Hematopoietic multipotent progenitor cell (in vitro differentiated cells): Measurements from ENCODE around the gene IL17F. TPM values are rescaled to one million over a fixed set of nuclear protein-coding genes. Genes with fewer than 3 reads are reported as not detected.

Experiments
- DNase-seq, 3 donors: peaks; one replicate each; pipeline ENCODE4 v3.0.0-alpha.2; 2011 to 2015; ENCODE audit warnings: low read depth in 2 of 3, low spot score in 2 of 3
- total RNA-seq: library from RNA; depleted of rRNA; stranded (reverse); fragments of >200 nt; gene quantifications from one replicate; pipeline ENCODE4 v1.2.3, GENCODE V29; 2012

IL17F gene
- total RNA-seq, 1 donor, result not detected

- DNase-seq, result no peak
These were observed 48.4 kb downstream of the IL17F start for GRCh38 chr6:52195886-52196285.

GRCh38 chr6:52191824-52192223, 52.5 kb downstream of the IL17F start:
- no peak for DNase-seq

GRCh38 chr6:52190409-52190808, 53.9 kb downstream of the IL17F start:
- DNase-seq, result no peak

GRCh38 chr6:52189974-52190373, 54.3 kb downstream of the IL17F start:
- no peak for DNase-seq

- no peak for DNase-seq
These were observed 57.2 kb downstream of the IL17F start for GRCh38 chr6:52187098-52187497.

Other genes starting within 250 kb of the IL17F start
- gene PKHD1, start 156.9 kb downstream of the IL17F start, total RNA-seq, result under 0.01 TPM
- gene IL17A, start 58.1 kb downstream of the IL17F start, total RNA-seq, result under 0.01 TPM
- 130 TPM for gene MCM3, start 40.2 kb upstream of the IL17F start, total RNA-seq
- 17.0 TPM for gene PAQR8, start 117.7 kb upstream of the IL17F start, total RNA-seq
- gene EFHC1, start 175.8 kb upstream of the IL17F start, total RNA-seq, result 33.7 TPM